ENCODE measurements around the gene EFCC1.

DNA sequence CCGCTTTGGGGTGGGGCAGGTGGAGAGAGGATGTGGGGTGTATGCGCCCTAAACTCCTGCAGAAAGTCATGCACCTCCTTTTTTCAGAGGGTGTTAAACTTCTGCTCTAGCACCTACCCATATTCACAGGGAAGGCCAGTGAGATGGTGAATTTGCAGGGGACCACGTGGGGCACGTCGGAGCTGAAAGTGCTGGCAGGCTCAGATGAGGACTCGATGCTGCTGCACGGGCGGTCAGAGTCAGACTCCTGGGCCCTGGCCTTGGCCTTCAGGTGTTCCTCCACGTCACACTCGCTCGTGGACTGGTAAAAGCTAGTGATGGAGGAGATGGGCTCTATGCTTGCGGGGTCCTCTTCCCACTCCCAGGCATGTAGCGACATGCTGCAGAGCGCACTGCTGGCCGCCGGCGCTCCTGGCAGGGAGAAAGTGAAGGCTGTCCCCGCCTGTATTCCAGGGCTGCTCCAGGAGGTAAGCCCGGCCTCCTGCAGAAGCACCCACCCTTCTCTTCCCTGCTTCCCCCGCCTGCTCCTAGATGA is 8.1 kb upstream of the EFCC1 start:
- TF ChIP-seq, protein P1, sequence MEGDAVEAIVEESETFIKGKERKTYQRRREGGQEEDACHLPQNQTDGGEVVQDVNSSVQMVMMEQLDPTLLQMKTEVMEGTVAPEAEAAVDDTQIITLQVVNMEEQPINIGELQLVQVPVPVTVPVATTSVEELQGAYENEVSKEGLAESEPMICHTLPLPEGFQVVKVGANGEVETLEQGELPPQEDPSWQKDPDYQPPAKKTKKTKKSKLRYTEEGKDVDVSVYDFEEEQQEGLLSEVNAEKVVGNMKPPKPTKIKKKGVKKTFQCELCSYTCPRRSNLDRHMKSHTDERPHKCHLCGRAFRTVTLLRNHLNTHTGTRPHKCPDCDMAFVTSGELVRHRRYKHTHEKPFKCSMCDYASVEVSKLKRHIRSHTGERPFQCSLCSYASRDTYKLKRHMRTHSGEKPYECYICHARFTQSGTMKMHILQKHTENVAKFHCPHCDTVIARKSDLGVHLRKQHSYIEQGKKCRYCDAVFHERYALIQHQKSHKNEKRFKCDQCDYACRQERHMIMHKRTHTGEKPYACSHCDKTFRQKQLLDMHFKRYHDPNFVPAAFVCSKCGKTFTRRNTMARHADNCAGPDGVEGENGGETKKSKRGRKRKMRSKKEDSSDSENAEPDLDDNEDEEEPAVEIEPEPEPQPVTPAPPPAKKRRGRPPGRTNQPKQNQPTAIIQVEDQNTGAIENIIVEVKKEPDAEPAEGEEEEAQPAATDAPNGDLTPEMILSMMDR (optimal IDR thresholded peaks at IDR 0.05 in 1 of 3, IDR thresholded peaks at IDR 0.05 in 1 of 3, conservative IDR thresholded peaks at IDR 0.05 in 1 of 3; ENCODE audit: extremely low read depth in 1 of 3, insufficient read depth in 2 of 3, low read length in 3 of 3): no peak
- no peak for TF ChIP-seq EZH2 (IDR thresholded peaks at IDR 0.05; ENCODE audit: low read length)
